IPS DF 6.9 (cell line): Measurements from ENCODE around the gene OR5K2.
A peak's percentile ranks its signal among the peaks of the same experiment; 100 is the strongest.

ENCODE experiments used
- DNase-seq: peaks from one replicate; pipeline ENCODE4 v3.0.0-alpha.2; 2013; ENCODE audit warnings: low read depth, low spot score
- H3K27ac ChIP-seq: one replicate; pipeline ENCODE4 v1.5.1; 2013; ENCODE audit warnings: low read length, control low read depth
- H3K27me3 ChIP-seq: 2 replicates; pipeline ENCODE4 v1.6.1; 2013; ENCODE audit warnings: mild to moderate bottlenecking, low read length; ENCODE audit not compliant: control insufficient read depth, insufficient read depth
- H3K36me3 ChIP-seq: 2 replicates; pipeline ENCODE4 v1.6.1; 2013; ENCODE audit warnings: low read length; ENCODE audit not compliant: control insufficient read depth, insufficient read depth
- H3K4me1 ChIP-seq: 2 replicates; pipeline ENCODE4 v1.6.1; 2013; ENCODE audit warnings: low read length; ENCODE audit not compliant: control insufficient read depth, insufficient read depth
- H3K4me3 ChIP-seq: 2 replicates; pipeline ENCODE4 v1.5.1; 2013; ENCODE audit warnings: mild to moderate bottlenecking, low read length
- H3K9me3 ChIP-seq: 2 replicates; pipeline ENCODE4 v1.6.1; 2013; ENCODE audit warnings: low read length, inconsistent platforms; ENCODE audit not compliant: control insufficient read depth, insufficient read depth
- WGBS: extraction: QIAGEN DNeasy Blood & Tissue Kit; methylation state at CpG from one replicate; pipeline ENCODE4 v1.1.7; 2013; ENCODE audit warnings: mixed read lengths, missing lambda C conversion rate; ENCODE audit not compliant: insufficient read length, insufficient coverage; 5-methylcytosine and 5-hydroxymethylcytosine counted together

The OR5K2 gene

GRCh38 chr3:98522544-98523281, 25.2 kb downstream of the OR5K2 start, which contains the start of gene CLDND1:
Gene CLDND1, minus strand, starts transcription at chr3:98522902. Its CDS starts 1,478 bp downstream, at chr3:98521424.
- DNase-seq, result peak; percentile 70
- no peak within 1 kb of the TSS for H3K27ac ChIP-seq
- H3K36me3 ChIP-seq, result peaks cover 2% of the 10 kb centered on the region; the same call in 1 of the 2 replicates
- peak within 1 kb of the TSS; percentile 81; the same call in 1 of the 2 replicates for H3K4me3 ChIP-seq
- no peaks in the 10 kb centered on the region for H3K4me1 ChIP-seq
- H3K9me3 ChIP-seq, result no peaks in the 10 kb centered on the region
- no peaks in the 10 kb centered on the region for H3K27me3 ChIP-seq
- WGBS, result no CpG with 5 or more reads among the region's 63 CpGs

DNA sequence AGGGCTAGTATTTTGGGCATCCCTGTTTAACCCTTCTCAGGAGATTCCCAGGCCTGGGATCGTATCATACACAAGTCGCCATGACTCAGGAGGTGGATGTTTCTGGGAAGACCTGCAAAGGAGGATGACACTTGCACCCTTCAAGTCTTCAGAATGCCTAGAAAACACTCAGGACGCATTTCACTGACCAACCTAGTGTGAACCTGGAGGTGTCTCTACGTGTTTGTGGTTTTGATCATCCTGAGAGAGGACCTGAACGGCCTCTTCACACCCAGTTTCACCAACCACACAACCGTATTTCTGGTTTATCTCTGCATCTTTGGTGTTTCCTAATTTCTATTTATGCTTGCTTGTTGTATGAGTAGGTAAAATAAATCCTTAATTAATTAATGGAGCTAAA, 28.0 kb downstream of the OR5K2 start:
- no CpG with 5 or more reads among the region's 6 CpGs for WGBS
- H3K4me1 ChIP-seq, result no peaks in the 10 kb centered on the region
- no peak overlapping the region for H3K27ac ChIP-seq
- no peak for DNase-seq
- no peaks in the 10 kb centered on the region for H3K9me3 ChIP-seq
- peaks cover 2% of the 10 kb centered on the region; the same call in 1 of the 2 replicates for H3K36me3 ChIP-seq
- H3K4me3 ChIP-seq, result no peak overlapping the region
- no peaks in the 10 kb centered on the region for H3K27me3 ChIP-seq

DNA sequence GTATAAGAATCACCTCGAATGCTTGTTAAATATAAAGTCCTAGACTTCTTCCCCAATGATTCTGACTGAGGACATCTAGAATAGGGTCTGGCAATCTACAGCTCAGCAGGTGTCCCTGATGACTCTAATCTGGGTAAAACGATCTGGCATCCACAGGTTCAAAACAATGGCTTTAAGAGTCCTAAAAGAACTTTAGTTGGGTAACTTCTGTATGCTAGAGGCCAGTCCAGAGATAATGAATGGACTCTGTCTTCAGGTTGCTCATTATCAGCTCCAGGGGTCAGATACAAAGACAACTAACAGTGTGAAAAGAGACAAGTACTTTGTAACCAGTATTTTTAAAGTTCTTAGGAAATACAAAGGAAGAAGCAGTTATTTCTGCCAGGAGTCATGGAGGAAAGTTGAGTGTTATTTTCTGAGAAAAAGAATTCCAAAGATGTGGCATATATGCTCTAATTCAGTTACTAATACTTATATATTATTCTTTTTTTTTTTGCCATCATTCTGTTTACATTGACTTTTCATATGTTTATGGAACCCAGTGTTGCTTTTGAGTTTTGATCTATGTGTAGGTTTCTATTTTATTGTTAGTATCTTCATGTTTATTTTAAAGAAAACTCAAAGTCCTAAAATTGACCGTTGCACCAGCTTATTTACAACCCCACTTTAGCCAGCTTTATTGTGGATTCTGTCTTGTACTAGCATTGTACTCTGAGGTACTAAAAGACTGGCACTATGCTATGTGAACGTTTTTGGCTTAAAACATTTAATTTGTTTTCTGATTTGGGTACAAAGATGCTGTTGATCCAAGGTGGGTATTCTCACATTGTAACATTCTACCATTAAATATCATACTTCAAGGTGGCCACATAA, 31.2 kb downstream of the OR5K2 start:
- Histone ChIP-seq H3K4me1 (no peaks in the 10 kb centered on the region), H3K27ac (no peak overlapping the region), H3K36me3 (no peaks in the 10 kb centered on the region), H3K27me3 (no peaks in the 10 kb centered on the region), H3K9me3 (no peaks in the 10 kb centered on the region), H3K4me3 (no peak overlapping the region)
- no peak for DNase-seq
- WGBS, result no CpG with 5 or more reads among the region's 4 CpGs

DNA sequence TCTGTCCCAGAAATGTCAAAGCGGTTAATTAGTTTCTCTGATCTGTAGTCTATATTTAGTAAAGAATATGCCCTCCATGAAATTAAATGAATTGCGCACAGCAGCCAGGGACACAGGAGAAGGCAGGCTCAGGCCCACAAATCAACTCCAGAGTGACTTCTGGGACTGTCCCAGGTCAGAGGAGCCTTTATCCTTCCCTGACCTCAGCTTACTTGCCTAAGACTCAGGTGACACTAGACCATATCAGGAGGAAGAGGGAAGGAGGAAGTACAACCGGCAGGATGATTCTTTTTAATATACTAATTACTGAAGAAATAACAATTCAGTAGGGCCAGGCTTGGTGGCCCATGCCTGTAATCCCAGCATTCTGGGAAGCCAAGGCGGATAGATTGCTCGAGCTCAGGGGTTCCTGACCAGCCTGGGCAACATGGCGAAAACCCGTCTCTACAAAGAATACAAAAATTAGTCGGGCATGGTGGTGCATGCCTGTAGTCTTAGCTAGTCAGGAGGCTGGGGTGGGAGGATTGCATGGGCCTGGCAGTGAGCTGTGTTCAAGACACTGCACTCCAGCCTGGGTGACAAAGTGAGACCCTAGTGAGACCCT, 32.5 kb downstream of the OR5K2 start:
- Histone ChIP-seq H3K36me3 (no peaks in the 10 kb centered on the region), H3K9me3 (no peaks in the 10 kb centered on the region), H3K27ac (no peak overlapping the region), H3K4me3 (no peak overlapping the region), H3K4me1 (no peaks in the 10 kb centered on the region), H3K27me3 (no peaks in the 10 kb centered on the region)
- DNase-seq, result no peak
- no CpG with 5 or more reads among the region's 8 CpGs for WGBS

GRCh38 chr3:98530676-98531075, 33.2 kb downstream of the OR5K2 start:
- Histone ChIP-seq H3K36me3 (no peaks in the 10 kb centered on the region), H3K27ac (no peak overlapping the region), H3K4me1 (no peaks in the 10 kb centered on the region), H3K9me3 (no peaks in the 10 kb centered on the region), H3K4me3 (no peak overlapping the region), H3K27me3 (no peaks in the 10 kb centered on the region)
- no peak for DNase-seq
- WGBS, result no CpG with 5 or more reads among the region's 2 CpGs

- H3K4me3 ChIP-seq, result no peak within 1 kb of the TSS
- H3K27ac ChIP-seq, result no peak within 1 kb of the TSS
- WGBS, result no CpG with 5 or more reads among the region's 7 CpGs
- no peaks in the 10 kb centered on the region for H3K27me3 ChIP-seq
- H3K36me3 ChIP-seq, result no peaks in the 10 kb centered on the region
- no peaks in the 10 kb centered on the region for H3K4me1 ChIP-seq
- H3K9me3 ChIP-seq, result no peaks in the 10 kb centered on the region
- no peak for DNase-seq
These were observed 34.3 kb downstream of the OR5K2 start, which contains the start of gene GPR15 for GRCh38 chr3:98531622-98532274. Gene GPR15, plus strand, starts transcription at chr3:98531978. Its CDS starts 56 bp downstream, at chr3:98532034.

DNA sequence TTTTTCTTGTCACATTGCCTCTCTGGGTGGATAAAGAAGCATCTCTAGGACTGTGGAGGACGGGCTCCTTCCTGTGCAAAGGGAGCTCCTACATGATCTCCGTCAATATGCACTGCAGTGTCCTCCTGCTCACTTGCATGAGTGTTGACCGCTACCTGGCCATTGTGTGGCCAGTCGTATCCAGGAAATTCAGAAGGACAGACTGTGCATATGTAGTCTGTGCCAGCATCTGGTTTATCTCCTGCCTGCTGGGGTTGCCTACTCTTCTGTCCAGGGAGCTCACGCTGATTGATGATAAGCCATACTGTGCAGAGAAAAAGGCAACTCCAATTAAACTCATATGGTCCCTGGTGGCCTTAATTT, 34.8 kb downstream of the OR5K2 start:
- no peak overlapping the region for H3K27ac ChIP-seq
- H3K27me3 ChIP-seq, result no peaks in the 10 kb centered on the region
- H3K4me3 ChIP-seq, result no peak overlapping the region
- no peaks in the 10 kb centered on the region for H3K36me3 ChIP-seq
- H3K9me3 ChIP-seq, result no peaks in the 10 kb centered on the region
- DNase-seq, result no peak
- WGBS, result no CpG with 5 or more reads among the region's 5 CpGs
- H3K4me1 ChIP-seq, result no peaks in the 10 kb centered on the region

DNA sequence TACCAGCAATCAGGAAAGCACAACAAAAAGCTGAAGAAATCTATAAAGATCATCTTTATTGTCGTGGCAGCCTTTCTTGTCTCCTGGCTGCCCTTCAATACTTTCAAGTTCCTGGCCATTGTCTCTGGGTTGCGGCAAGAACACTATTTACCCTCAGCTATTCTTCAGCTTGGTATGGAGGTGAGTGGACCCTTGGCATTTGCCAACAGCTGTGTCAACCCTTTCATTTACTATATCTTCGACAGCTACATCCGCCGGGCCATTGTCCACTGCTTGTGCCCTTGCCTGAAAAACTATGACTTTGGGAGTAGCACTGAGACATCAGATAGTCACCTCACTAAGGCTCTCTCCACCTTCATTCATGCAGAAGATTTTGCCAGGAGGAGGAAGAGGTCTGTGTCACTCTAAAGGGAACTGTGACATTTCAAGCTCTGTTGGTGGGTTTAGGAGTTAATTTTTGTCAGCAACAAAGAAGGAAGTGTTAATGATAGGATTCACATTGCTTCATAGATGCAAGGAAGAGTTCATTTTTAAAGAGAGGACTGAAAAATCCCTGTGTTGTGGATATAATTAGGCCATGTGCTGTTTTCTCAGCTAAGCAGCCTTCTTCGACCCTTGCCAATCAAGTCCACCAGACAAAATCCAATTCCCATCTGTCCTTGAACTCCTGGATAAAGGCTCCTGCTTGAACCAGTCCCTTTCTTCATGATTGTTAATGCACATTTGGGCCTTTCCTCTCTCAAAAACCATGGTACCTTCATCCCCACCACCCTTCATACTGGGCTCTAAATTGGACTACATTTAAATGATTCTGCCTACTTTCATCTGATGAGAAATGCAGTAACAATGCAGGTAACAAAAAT, 35.5 kb downstream of the OR5K2 start:
- no peaks in the 10 kb centered on the region for H3K36me3 ChIP-seq
- no peaks in the 10 kb centered on the region for H3K4me1 ChIP-seq
- H3K27me3 ChIP-seq, result no peaks in the 10 kb centered on the region
- no peaks in the 10 kb centered on the region for H3K9me3 ChIP-seq
- no peak for DNase-seq
- no peak overlapping the region for H3K27ac ChIP-seq
- H3K4me3 ChIP-seq, result no peak overlapping the region
- WGBS, result no CpG with 5 or more reads among the region's 6 CpGs

- Histone ChIP-seq H3K27ac (no peak overlapping the region), H3K36me3 (no peaks in the 10 kb centered on the region), H3K4me3 (no peak overlapping the region), H3K27me3 (no peaks in the 10 kb centered on the region), H3K9me3 (no peaks in the 10 kb centered on the region), H3K4me1 (no peaks in the 10 kb centered on the region)
- no CpG with 5 or more reads among the region's 2 CpGs for WGBS
- no peak for DNase-seq
These were observed 36.7 kb downstream of the OR5K2 start for GRCh38 chr3:98534168-98534567.
